ENCODE data around the gene COG1. TPM values are rescaled to one million over a fixed set of nuclear protein-coding genes. Genes with fewer than 3 reads are reported as not detected.

The COG1 gene
- total and polyA plus RNA-seq, 9 of the 15 experiments (the other 6 are each of a cell fraction or from before 2014, with no cell fraction given), result 9.5 to 26.8 (median 12.9) TPM

GRCh38 chr17:73191443-73192205, 1.2 kb upstream of the COG1 start (continued):
- TF ChIP-seq BCLAF1 (IDR thresholded peaks at IDR 0.05; ENCODE audit: borderline replicate concordance in 1 of 2, control insufficient read depth in 1 of 2, low read depth in 2 of 2, low read length in 1 of 2) (no peak), PCBP2 (IDR thresholded peaks at IDR 0.05; ENCODE audit: low read depth, low read length, poor library complexity, severe bottlenecking) (no peak), KLF13 (tag; IDR thresholded peaks at IDR 0.05; ENCODE audit: borderline replicate concordance, low read depth) (no peak), XRCC4 (IDR thresholded peaks at IDR 0.05; ENCODE audit: extremely low read depth, insufficient read depth, insufficient read length) (no peak), MNT (conservative IDR thresholded peaks at IDR 0.05) (no peak), NFRKB (IDR thresholded peaks at IDR 0.05; ENCODE audit: low read depth) (peak; percentile 74; the same call in 1 of the 2 replicates), TEAD4 (IDR thresholded peaks at IDR 0.05; ENCODE audit: low read length) (peak; percentile 24; the same call in 1 of the 2 replicates), TEAD4 (CRISPR knock-in tag; IDR thresholded peaks at IDR 0.05; ENCODE audit: borderline replicate concordance) (no peak), ZNF512 (tag; IDR thresholded peaks at IDR 0.05) (peak; percentile 60; the same call in 1 of the 2 replicates), NFATC3 (IDR thresholded peaks at IDR 0.05) (no peak), ZBTB33 (CRISPR knock-in tag; IDR thresholded peaks at IDR 0.05) (no peak; the same call in 1 of the 2 replicates), E2F4 (CRISPR knock-in tag; IDR thresholded peaks at IDR 0.05; ENCODE audit: low read depth) (peak; percentile 60; the same call in 1 of the 2 replicates), KLF16 (IDR thresholded peaks at IDR 0.05) (0 out of 2 replicates have a peak, but pooled peaks have one; percentile 19), MYC (IDR thresholded peaks at IDR 0.05; ENCODE audit: low read depth, low read length) (no peak), MYC (CRISPR knock-in tag; IDR thresholded peaks at IDR 0.05; ENCODE audit: borderline replicate concordance, low read depth) (no peak), MAFK (IDR thresholded peaks at IDR 0.05; ENCODE audit: low read length) (no peak), RAD51 (IDR thresholded peaks at IDR 0.05; ENCODE audit: borderline replicate concordance, low read depth) (no peak)

Data from K562 (cell line).